H1 (cell line): ENCODE measurements around the gene TLE4. TPM values are rescaled to one million over a fixed set of nuclear protein-coding genes. Genes with fewer than 3 reads are reported as not detected.

Source experiments
- CTCF ChIA-PET: fragments of 300-600 bp; sonication (Branson Sonifier 250); formaldehyde crosslinking; loops from one replicate; lab custom pipeline; 2021; ENCODE audit not compliant: partially characterized antibody; lab: Charles Lee
- POLR2A ChIA-PET: fragments of 300-600 bp; sonication (Branson Sonifier 250); formaldehyde crosslinking; loops from one replicate; lab custom pipeline; 2021; ENCODE audit warnings: inconsistent platforms; ENCODE audit not compliant: partially characterized antibody; lab: Charles Lee
- DNase-seq, 2 experiments: peaks; one replicate each; pipeline versions ENCODE4 v3.0.0 to v3.0.0-alpha.2; 2010 to 2022; ENCODE audit warnings: low spot score in 2 of 2, low read depth in 1 of 2, mixed read lengths in 1 of 2
- FAIRE-seq: peaks from 2 replicates; lab custom pipeline; 2011; peaks lifted over from hg19 to GRCh38; lab: Jason Lieb, UNC
- H2AFZ ChIP-seq: 2 replicates; pipeline ENCODE4 v1.8.1; 2012; ENCODE audit warnings: low read length, inconsistent platforms
- H2AK5ac ChIP-seq: 2 replicates; pipeline ENCODE4 v1.6.1; 2013; ENCODE audit warnings: low read depth, low read length
- H2BK120ac ChIP-seq: replicated peaks from 2 replicates; pipeline ENCODE3; 2013; ENCODE audit warnings: low read depth, low read length, inconsistent platforms
- H2BK12ac ChIP-seq: 2 replicates; pipeline ENCODE4 v1.6.1; 2013; ENCODE audit warnings: low read depth, low read length
- H2BK15ac ChIP-seq: 2 replicates; pipeline ENCODE4 v1.6.1; 2013; ENCODE audit warnings: low read length
- H2BK20ac ChIP-seq: 2 replicates; pipeline ENCODE4 v1.6.1; 2013; ENCODE audit warnings: low read length
- H2BK5ac ChIP-seq: 2 replicates; pipeline ENCODE4 v1.6.1; 2013; ENCODE audit warnings: low read depth, low read length
- H3K14ac ChIP-seq: 2 replicates; pipeline ENCODE4 v1.6.1; 2013; ENCODE audit warnings: inconsistent platforms; ENCODE audit not compliant: insufficient read length
- H3K18ac ChIP-seq: 2 replicates; pipeline ENCODE4 v1.6.1; 2013; ENCODE audit warnings: low read length; ENCODE audit errors: extremely low read depth
- H3K23ac ChIP-seq: 2 replicates; pipeline ENCODE4 v1.6.1; 2013; ENCODE audit warnings: inconsistent platforms; ENCODE audit not compliant: insufficient read length
- H3K23me2 ChIP-seq: 2 replicates; pipeline ENCODE4 v1.6.1; 2013; ENCODE audit warnings: low read depth, low read length
- H3K27ac ChIP-seq: 2 replicates; pipeline ENCODE4 v1.6.1; 2011; ENCODE audit warnings: low read depth, low read length, inconsistent platforms
- H3K27me3 ChIP-seq, 4 experiments: replicated peaks in 1 of 4; 1 replicate in 1 of 4; 2 replicates in 3 of 4; pipeline versions ENCODE4 v1.6.1 to v1.8.1; 2011 to 2013; ENCODE audit warnings: low read length in 3 of 4, mild to moderate bottlenecking in 3 of 4, inconsistent platforms in 2 of 4, mixed read lengths in 2 of 4, moderate library complexity in 1 of 4; ENCODE audit not compliant: control insufficient read depth in 3 of 4, insufficient read depth in 3 of 4; ENCODE audit errors: extremely low read depth in 1 of 4
- H3K36me3 ChIP-seq, 4 experiments: 2 replicates each; pipeline versions ENCODE4 v1.6.1 to v1.8.1; 2011 to 2013; ENCODE audit warnings: mild to moderate bottlenecking in 4 of 4, low read length in 3 of 4, moderate library complexity in 2 of 4, control low read depth in 1 of 4, inconsistent platforms in 1 of 4; ENCODE audit not compliant: insufficient read depth in 4 of 4, control insufficient read depth in 2 of 4
- H3K4ac ChIP-seq: replicated peaks from 2 replicates; pipeline ENCODE3; 2013; ENCODE audit warnings: low read length, low read depth, mixed read lengths, inconsistent platforms; ENCODE audit not compliant: insufficient read length
- H3K4me1 ChIP-seq, 4 experiments: replicated peaks in 1 of 4; 1 replicate in 1 of 4; 2 replicates in 3 of 4; pipeline versions ENCODE4 v1.6.1 to v1.8.1; 2011 to 2013; ENCODE audit warnings: low read length in 3 of 4, inconsistent platforms in 2 of 4, mixed read lengths in 1 of 4; ENCODE audit not compliant: insufficient read depth in 4 of 4, control insufficient read depth in 3 of 4
- H3K4me2 ChIP-seq, 2 experiments: 2 replicates each; pipeline versions ENCODE4 v1.6.1 to v1.8.1; 2011 to 2013; ENCODE audit warnings: low read depth in 2 of 2, low read length in 2 of 2, control low read depth in 1 of 2, inconsistent platforms in 1 of 2, mild to moderate bottlenecking in 1 of 2; ENCODE audit not compliant: insufficient read depth in 1 of 2
- H3K4me3 ChIP-seq, 4 experiments: fragments of 200-600, 300-600 bp in 1 of 4; sonication (generic), shearing (Covaris generic), sonication (Bioruptor Twin) in 1 of 4; 2 replicates each; pipeline versions ENCODE4 v1.5.1 to v1.8.1; 2011 to 2016; ENCODE audit warnings: low read length in 4 of 4, low read depth in 3 of 4, control low read depth in 2 of 4, inconsistent platforms in 2 of 4, mild to moderate bottlenecking in 2 of 4, mixed read lengths in 1 of 4, moderate library complexity in 1 of 4; ENCODE audit not compliant: insufficient read depth in 2 of 4; ENCODE audit errors: extremely low read depth in 1 of 4
- H3K56ac ChIP-seq: replicated peaks from 2 replicates; pipeline ENCODE3; 2013; ENCODE audit warnings: low read depth, mild to moderate bottlenecking, mixed read lengths, low read length, inconsistent platforms; ENCODE audit not compliant: insufficient read length
- H3K79me1 ChIP-seq: 2 replicates; pipeline ENCODE4 v1.6.1; 2013; ENCODE audit warnings: low read depth, low read length, control low read depth
- H3K79me2 ChIP-seq, 2 experiments: 2 replicates each; pipeline versions ENCODE4 v1.6.1 to v1.8.1; 2012 to 2013; ENCODE audit warnings: low read length in 2 of 2, mild to moderate bottlenecking in 2 of 2, inconsistent platforms in 1 of 2; ENCODE audit not compliant: insufficient read depth in 2 of 2, control insufficient read depth in 1 of 2
- H3K9ac ChIP-seq, 4 experiments: replicated peaks in 1 of 4; 1 replicate in 1 of 4; 2 replicates in 3 of 4; pipeline versions ENCODE4 v1.6.1 to v1.8.1; 2011 to 2013; ENCODE audit warnings: low read depth in 3 of 4, low read length in 3 of 4, control low read depth in 2 of 4, mild to moderate bottlenecking in 2 of 4, moderate library complexity in 2 of 4, inconsistent platforms in 1 of 4; ENCODE audit errors: extremely low read depth in 1 of 4
- H3K9me3 ChIP-seq, 2 experiments: 2 replicates each; pipeline versions ENCODE4 v1.6.1 to v1.8.1; 2012 to 2013; ENCODE audit warnings: mild to moderate bottlenecking in 2 of 2, moderate library complexity in 2 of 2, control low read depth in 1 of 2, inconsistent platforms in 1 of 2, low read depth in 1 of 2, low read length in 1 of 2, mixed read lengths in 1 of 2; ENCODE audit not compliant: insufficient read depth in 2 of 2
- H4K20me1 ChIP-seq, 2 experiments: replicated peaks in 1 of 2; 2 replicates each; pipeline versions ENCODE3 to v1.8.1; 2011 to 2013; ENCODE audit warnings: inconsistent platforms in 2 of 2, low read length in 2 of 2, mild to moderate bottlenecking in 1 of 2; ENCODE audit not compliant: insufficient read depth in 2 of 2, control insufficient read depth in 1 of 2
- H4K5ac ChIP-seq: 2 replicates; pipeline ENCODE4 v1.6.1; 2013; ENCODE audit warnings: low read length, low read depth, mixed read lengths, inconsistent platforms; ENCODE audit not compliant: insufficient read length
- H4K8ac ChIP-seq: 2 replicates; pipeline ENCODE4 v1.8.0; 2013; ENCODE audit warnings: mild to moderate bottlenecking, moderate library complexity, low read length, inconsistent platforms; ENCODE audit not compliant: insufficient read depth; ENCODE audit errors: extremely low read depth
- H4K91ac ChIP-seq: replicated peaks from 2 replicates; pipeline ENCODE3; 2013; ENCODE audit warnings: low read length, mixed read lengths, inconsistent platforms; ENCODE audit not compliant: insufficient read length
- EP300 ChIP-seq, 2 experiments: IDR thresholded peaks; 1 replicate in 1 of 2; 2 replicates in 1 of 2; pipeline ENCODE4 v1.6.1; 2011 to 2012; ENCODE audit warnings: low read depth in 2 of 2, low read length in 2 of 2, mild to moderate bottlenecking in 2 of 2, borderline replicate concordance in 1 of 2, inconsistent platforms in 1 of 2, moderate library complexity in 1 of 2
- WGBS, 2 experiments: shearing (Covaris generic) in 1 of 2; methylation state at CpG; one replicate each; pipeline versions ENCODE4 v1.1.6 to v1.1.7; 2013 to 2015; ENCODE audit warnings: low lambda C conversion rate in 2 of 2, mixed read lengths in 2 of 2, inconsistent platforms in 1 of 2, low coverage in 1 of 2, missing lambda C conversion rate in 1 of 2; ENCODE audit not compliant: insufficient replicate concordance in 2 of 2, insufficient coverage in 1 of 2, insufficient read length in 1 of 2; ENCODE audit errors: extremely low coverage in 1 of 2, missing lambda C conversion rate in 1 of 2; 5-methylcytosine and 5-hydroxymethylcytosine counted together
- polyA plus RNA-seq, 7 experiments: library from polyadenylated mRNA; depleted of rRNA in 3 of 7; stranded (reverse) in 5 of 7; unstranded in 2 of 7; fragments of >200 nt in 5 of 7; fragments of 200-250 nt in 2 of 7; gene quantifications; 1 replicate in 5 of 7; 2 replicates in 1 of 7; 4 replicates in 1 of 7; pipeline versions ENCODE4 v1.2.1 to v1.2.3, GENCODE V29; 2011 to 2013; ENCODE audit warnings: missing spikeins in 2 of 7, mixed read lengths in 2 of 7
- total RNA-seq: library from RNA; stranded (reverse); fragmentation: NEBNext Ultra II Directional; extraction: Animal tissue kit (Norgen Biotek cat#: 25700); gene quantifications from 2 replicates; pipeline ENCODE4 v1.2.1, GENCODE V29; 2021

TLE4 gene
- total and polyA plus RNA-seq, 2 of the 8 experiments (the other 6 are each of a cell fraction or from before 2014, with no cell fraction given): 32.4 to 36.9 TPM

- ChIA-PET CTCF (interaction anchor here (0.9 kb wide), 1 partner anchor 36 kb away, joined by 4 read pairs; no protein-coding TSS in a partner anchor), POLR2A (interaction anchor here (0.5 to 1.6 kb wide), 2 partner anchors 21 to 52 kb away, joined by 3 to 5 read pairs; no protein-coding TSS in a partner anchor)
- Histone ChIP-seq H3K18ac (no peak overlapping the region), H3K79me1 (no peaks in the 10 kb centered on the region), H3K9me3 (no peaks in the 10 kb centered on the region), H2AK5ac (no peak overlapping the region), H3K27ac (no peak overlapping the region), H3K4ac (no peak overlapping the region), H3K27me3 (no peaks in the 10 kb centered on the region), H4K20me1 (peaks cover 0 to 2% of the 10 kb centered on the region in 2 experiments), H2AFZ (no peak overlapping the region), H2BK12ac (no peak overlapping the region), H3K23me2 (no peaks in the 10 kb centered on the region), H3K4me2 (no peak overlapping the region), H2BK20ac (no peak overlapping the region), H3K14ac (no peak overlapping the region), H3K56ac (no peak overlapping the region), H4K91ac (no peak overlapping the region), H4K5ac (no peak overlapping the region), H4K8ac (no peak overlapping the region), H3K9ac (no peak overlapping the region), H3K79me2 (0 out of 4 replicates have a peak, but pooled peaks cover 0 to 5% of the 10 kb centered on the region in 2 experiments), H2BK120ac (no peak overlapping the region), H2BK5ac (no peak overlapping the region), H3K4me1 (peaks cover 9 to 38% (median 30%) of the 10 kb centered on the region in 4 experiments), H2BK15ac (no peak overlapping the region), H3K36me3 (no peaks in the 10 kb centered on the region), H3K4me3 (no peak overlapping the region), H3K23ac (no peak overlapping the region)
- DNase-seq (no peak), FAIRE-seq (no peak)
- 83% methylated on average over 9 of the region's 9 CpGs; no CpG with 5 or more reads in 1 of the 2 experiments for whole genome bisulfite sequencing, 2 experiments
- TF ChIP-seq EP300 (IDR thresholded peaks at IDR 0.05; ENCODE audit: borderline replicate concordance in 1 of 2, low read depth in 2 of 2, low read length in 2 of 2): no peak
Measured at GRCh38 chr9:79667817-79668436, 96.2 kb downstream of the TLE4 start.
